ENCODE results near the gene P3H3.
"Not testable (repeated sequence)": the region's sequence is repeated elsewhere in the genome, so short reads cannot be mapped to it uniquely, and the experiment has no call there.

Gene P3H3

DNA sequence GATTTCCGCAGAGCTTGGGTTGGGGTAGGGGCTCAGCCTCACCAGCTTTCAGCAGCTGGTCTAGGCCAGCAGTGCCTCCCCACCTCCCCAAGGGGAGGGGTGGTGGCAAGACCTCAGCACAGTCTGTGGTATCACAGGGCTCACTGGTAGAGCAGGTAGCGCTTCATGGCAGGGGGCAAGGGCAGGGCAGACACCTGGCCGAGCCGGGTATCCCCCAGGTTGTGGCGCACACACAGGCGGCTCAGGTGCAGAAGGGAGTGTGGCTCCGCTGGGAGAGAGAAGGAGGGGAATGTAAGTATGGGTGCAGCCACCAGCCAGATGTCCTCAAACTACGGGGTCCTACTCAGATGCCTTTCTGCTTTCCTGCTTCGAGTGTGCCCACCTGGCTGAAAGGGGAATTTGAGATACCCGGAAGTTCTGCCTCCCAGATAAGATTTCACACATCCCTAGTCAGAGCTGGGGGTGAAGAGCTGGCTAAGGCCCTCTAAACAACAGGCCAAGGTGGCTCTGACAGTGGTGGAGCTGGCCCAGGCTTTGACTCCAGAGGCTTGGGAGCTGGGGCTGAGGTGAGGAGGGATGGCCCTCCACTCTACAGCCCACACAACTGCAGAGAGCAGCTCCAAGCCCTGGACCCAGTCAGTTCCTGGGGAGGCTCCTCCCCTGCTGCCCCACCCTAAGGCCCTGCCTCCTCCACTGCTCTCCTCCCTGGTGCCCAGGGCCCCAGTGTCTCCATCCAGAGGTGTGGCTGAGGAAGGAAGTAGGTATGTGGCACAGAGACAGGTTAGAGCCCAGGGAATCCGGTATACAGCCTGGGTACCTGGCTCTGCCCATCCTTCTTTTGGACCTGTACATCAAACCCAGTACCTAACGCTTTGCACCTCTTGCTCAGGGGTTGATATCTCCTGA is 43.1 kb downstream of the P3H3 start:
- in situ Hi-C loops (cut with HindIII; ENCODE audit: low pct_ligation_motif_present, low sequenced_read_pairs) = no loop called here
- DNase-seq = no peak
- H3K36me3 ChIP-seq (replicated peaks) = peaks cover 21% of the 10 kb centered on the region
- no peaks in the 10 kb centered on the region for H3K27me3 ChIP-seq (replicated peaks)
- peak overlapping the region; percentile 84 for H3K4me3 ChIP-seq (ENCODE audit: low read depth, low read length)
- H3K27ac ChIP-seq = no peak overlapping the region
- TF ChIP-seq, protein P1, sequence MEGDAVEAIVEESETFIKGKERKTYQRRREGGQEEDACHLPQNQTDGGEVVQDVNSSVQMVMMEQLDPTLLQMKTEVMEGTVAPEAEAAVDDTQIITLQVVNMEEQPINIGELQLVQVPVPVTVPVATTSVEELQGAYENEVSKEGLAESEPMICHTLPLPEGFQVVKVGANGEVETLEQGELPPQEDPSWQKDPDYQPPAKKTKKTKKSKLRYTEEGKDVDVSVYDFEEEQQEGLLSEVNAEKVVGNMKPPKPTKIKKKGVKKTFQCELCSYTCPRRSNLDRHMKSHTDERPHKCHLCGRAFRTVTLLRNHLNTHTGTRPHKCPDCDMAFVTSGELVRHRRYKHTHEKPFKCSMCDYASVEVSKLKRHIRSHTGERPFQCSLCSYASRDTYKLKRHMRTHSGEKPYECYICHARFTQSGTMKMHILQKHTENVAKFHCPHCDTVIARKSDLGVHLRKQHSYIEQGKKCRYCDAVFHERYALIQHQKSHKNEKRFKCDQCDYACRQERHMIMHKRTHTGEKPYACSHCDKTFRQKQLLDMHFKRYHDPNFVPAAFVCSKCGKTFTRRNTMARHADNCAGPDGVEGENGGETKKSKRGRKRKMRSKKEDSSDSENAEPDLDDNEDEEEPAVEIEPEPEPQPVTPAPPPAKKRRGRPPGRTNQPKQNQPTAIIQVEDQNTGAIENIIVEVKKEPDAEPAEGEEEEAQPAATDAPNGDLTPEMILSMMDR (IDR thresholded peaks at IDR 0.05; ENCODE audit: low read depth, low read length, missing control alignments) = no peak

DNA sequence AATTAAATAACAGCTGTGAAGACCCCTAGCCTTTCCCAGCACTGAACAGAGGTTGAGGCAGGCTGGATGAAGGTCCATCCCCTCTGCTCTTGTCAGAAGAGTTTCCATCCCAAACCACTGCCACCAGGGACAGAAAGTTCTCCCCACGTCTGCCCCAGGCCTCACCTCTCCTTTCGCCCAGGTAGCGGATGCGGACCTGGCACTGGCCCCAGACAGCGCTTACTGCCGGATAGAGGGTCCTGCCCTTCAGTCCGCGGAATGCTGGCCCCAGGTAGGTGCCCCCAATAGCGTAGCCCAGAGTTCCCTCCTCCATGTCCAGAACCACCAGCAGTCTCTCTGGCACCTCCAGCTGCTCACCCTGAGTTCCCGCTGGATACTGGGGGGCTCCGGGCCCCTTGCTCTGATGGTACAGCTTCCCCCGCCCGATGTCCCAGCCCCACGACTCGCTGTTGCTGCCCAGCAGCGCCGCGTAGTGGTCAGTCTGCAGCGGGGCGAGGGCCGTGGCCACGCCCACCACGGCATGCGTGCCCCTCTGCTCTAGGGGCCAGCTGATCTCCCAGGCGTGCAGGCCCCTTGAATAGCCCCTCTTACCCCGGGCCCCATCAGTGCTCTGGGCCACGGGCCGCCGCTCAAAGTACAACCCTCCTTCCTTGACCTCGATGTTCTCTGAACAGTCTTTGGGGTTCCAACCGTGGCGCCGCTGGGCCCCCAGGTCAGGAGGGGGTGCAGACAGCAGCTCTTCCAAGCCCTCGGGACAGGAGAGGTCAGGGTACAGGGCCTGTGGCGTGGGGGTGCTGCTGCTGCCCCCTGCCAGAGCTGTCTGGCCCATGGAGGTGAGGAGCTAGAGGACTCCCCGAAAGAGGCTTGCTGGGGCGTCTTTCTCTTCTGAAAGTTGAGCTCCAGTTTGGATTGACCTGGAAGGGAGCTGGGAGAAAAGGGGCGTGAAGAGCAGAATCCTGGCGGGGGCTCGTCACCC is 44.2 kb downstream of the P3H3 start:
- peak overlapping the region; percentile 84 for H3K4me3 ChIP-seq (ENCODE audit: low read depth, low read length)
- H3K36me3 ChIP-seq (replicated peaks) = peaks cover 21% of the 10 kb centered on the region
- no peaks in the 10 kb centered on the region for H3K27me3 ChIP-seq (replicated peaks)
- peak; percentile 46 for DNase-seq
- TF ChIP-seq, protein P1 (IDR thresholded peaks at IDR 0.05; ENCODE audit: low read depth, low read length, missing control alignments) = peak; percentile 99
- no peak overlapping the region for H3K27ac ChIP-seq
- in situ Hi-C loops (cut with HindIII; ENCODE audit: low pct_ligation_motif_present, low sequenced_read_pairs) = no loop called here

- in situ Hi-C loops (cut with HindIII; ENCODE audit: low pct_ligation_motif_present, low sequenced_read_pairs) = no loop called here
- Histone ChIP-seq H3K36me3 (replicated peaks) (peaks cover 21% of the 10 kb centered on the region), H3K4me3 (ENCODE audit: low read depth, low read length) (peak within 1 kb of the TSS; percentile 84), H3K27me3 (replicated peaks) (no peaks in the 10 kb centered on the region), H3K27ac (peak within 1 kb of the TSS; percentile 15)
- peak; percentile 93 for DNase-seq
- TF ChIP-seq, protein P1 (IDR thresholded peaks at IDR 0.05; ENCODE audit: low read depth, low read length, missing control alignments) = no peak
Measured at GRCh38 chr12:6873094-6874014, 45.1 kb downstream of the P3H3 start, which contains the start of gene SPSB2. Gene SPSB2, minus strand, starts transcription at chr12:6873303. Its CDS starts 402 bp downstream, at chr12:6872901.

DNA sequence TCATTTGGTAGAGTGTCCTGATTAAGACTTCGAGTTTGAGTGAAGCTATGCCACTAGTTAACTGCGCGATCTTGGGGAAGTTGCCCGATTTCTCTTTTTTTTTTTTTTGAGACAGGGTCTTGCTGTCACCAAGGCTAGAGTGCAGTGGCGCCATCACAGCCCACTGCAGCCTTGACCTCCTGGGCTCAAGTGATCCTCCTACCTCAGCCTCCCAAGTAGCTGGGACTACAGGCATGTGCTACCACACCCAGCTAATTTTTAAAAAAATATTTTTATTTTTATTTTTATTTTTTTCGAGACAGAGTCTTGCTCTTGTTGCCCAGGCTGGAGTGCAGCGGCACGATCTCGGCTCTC is 45.8 kb downstream of the P3H3 start:
- in situ Hi-C loops (cut with HindIII; ENCODE audit: low pct_ligation_motif_present, low sequenced_read_pairs) = not testable (repeated sequence)
- peak overlapping the region; percentile 84 for H3K4me3 ChIP-seq (ENCODE audit: low read depth, low read length)

DNA sequence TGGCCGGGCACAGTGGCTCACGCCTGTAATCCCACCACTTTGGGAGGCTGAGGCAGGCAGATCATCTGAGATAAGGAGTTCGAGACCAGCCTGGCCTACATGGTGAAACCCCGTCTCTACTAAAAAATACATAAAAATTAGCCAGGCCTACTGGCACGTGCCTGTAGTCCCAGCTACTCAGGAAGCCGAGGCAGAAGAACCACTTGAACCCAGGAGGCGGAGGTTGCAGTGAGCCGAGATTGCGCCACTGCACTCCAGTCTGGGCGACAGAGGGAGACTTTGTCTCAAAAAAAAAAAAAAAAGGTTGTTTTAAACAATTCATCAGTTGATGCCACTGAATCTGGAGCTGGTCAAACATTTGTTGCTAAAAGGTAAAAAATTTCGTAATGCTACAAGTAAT is 51.6 kb downstream of the P3H3 start:
- H3K4me3 ChIP-seq (ENCODE audit: low read depth, low read length) = not testable (repeated sequence)

More for the DNA sequence above, 45.8 kb downstream of the P3H3 start:
- not testable (repeated sequence) for H3K27me3 ChIP-seq (replicated peaks); H3K27ac ChIP-seq; DNase-seq
- peaks cover 21% of the 10 kb centered on the region for H3K36me3 ChIP-seq (replicated peaks)

DNA sequence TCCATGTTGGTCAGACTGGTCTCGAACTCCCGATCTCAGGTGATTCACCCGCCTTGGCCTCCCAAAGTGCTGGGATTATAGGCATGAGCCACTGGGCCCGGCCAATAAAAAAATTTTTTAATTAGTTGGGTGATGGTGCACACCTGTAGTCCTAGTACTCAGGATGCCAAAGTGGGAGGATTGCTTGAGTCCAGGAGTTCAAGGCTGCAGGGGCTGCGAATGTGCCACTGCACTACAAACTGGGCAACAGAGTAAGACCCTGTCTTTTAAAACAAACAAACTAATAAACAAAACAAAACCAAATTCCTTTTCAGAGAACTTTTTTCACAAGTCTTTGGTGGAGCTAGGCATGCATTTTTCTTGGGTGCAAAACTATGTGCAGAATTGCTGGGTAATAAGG is 55.0 kb downstream of the P3H3 start:
- Histone ChIP-seq H3K27ac (no peak overlapping the region), H3K27me3 (replicated peaks) (no peaks in the 10 kb centered on the region), H3K36me3 (replicated peaks) (peaks cover 2% of the 10 kb centered on the region), H3K4me3 (ENCODE audit: low read depth, low read length) (no peak overlapping the region)
- DNase-seq = no peak
- TF ChIP-seq, protein P1 (IDR thresholded peaks at IDR 0.05; ENCODE audit: low read depth, low read length, missing control alignments) = no peak
- in situ Hi-C loops (cut with HindIII; ENCODE audit: low pct_ligation_motif_present, low sequenced_read_pairs) = no loop called here

More for the DNA sequence above, 51.6 kb downstream of the P3H3 start:
- H3K27ac ChIP-seq; H3K36me3 ChIP-seq (replicated peaks); H3K27me3 ChIP-seq (replicated peaks); in situ Hi-C loops (cut with HindIII; ENCODE audit: low pct_ligation_motif_present, low sequenced_read_pairs); DNase-seq: not testable (repeated sequence)

Data from brain microvascular endothelial cell (primary cell).